Hepatocyte (in vitro differentiated cells): Measurements from ENCODE around the gene RAVER1. TPM values are rescaled to one million over a fixed set of nuclear protein-coding genes. Genes with fewer than 3 reads are reported as not detected.
A peak's percentile ranks its signal among the peaks of the same experiment; 100 is the strongest.

Source experiments
- DNase-seq: peaks from one replicate; pipeline ENCODE4 v3.0.0-alpha.2; 2016; ENCODE audit warnings: low spot score
- H2AFZ ChIP-seq: fragments of 200-600 bp; sonication (generic); 2 replicates; pipeline ENCODE4 v1.6.0; 2016; ENCODE audit warnings: antibody characterized with exemption, mild to moderate bottlenecking
- H3K27ac ChIP-seq: fragments of 200-600 bp; sonication (generic); 2 replicates; pipeline ENCODE4 v1.5.1; 2016; ENCODE audit warnings: mild to moderate bottlenecking
- H3K27me3 ChIP-seq: fragments of 200-600 bp; sonication (generic); 2 replicates; pipeline ENCODE4 v1.6.1; 2016
- H3K36me3 ChIP-seq: fragments of 200-600 bp; sonication (generic); replicated peaks from 2 replicates; pipeline ENCODE4 v1.5.1; 2016; ENCODE audit warnings: low read depth; ENCODE audit not compliant: insufficient read depth
- H3K4me1 ChIP-seq: fragments of 200-600 bp; sonication (generic); 2 replicates; pipeline ENCODE4 v1.5.1; 2016; ENCODE audit warnings: mild to moderate bottlenecking, moderate library complexity; ENCODE audit not compliant: insufficient read depth
- H3K4me2 ChIP-seq: fragments of 200-600 bp; sonication (generic); 2 replicates; pipeline ENCODE4 v1.6.0; 2016
- H3K4me3 ChIP-seq: fragments of 200-600 bp; sonication (generic); 2 replicates; pipeline ENCODE4 v1.5.1; 2016; ENCODE audit warnings: mild to moderate bottlenecking
- H3K79me2 ChIP-seq: fragments of 200-600 bp; sonication (generic); 2 replicates; pipeline ENCODE4 v1.6.0; 2017; ENCODE audit warnings: mild to moderate bottlenecking
- H3K9me2 ChIP-seq: fragments of 200-600 bp; sonication (generic); replicated peaks from 2 replicates; pipeline ENCODE4 v1.6.0; 2017; ENCODE audit warnings: mild to moderate bottlenecking; ENCODE audit not compliant: insufficient read depth
- H3K9me3 ChIP-seq: fragments of 200-600 bp; sonication (generic); 2 replicates; pipeline ENCODE4 v1.5.1; 2016; ENCODE audit warnings: low read depth, mild to moderate bottlenecking
- H4K20me1 ChIP-seq: fragments of 200-600 bp; sonication (generic); 2 replicates; pipeline ENCODE4 v1.6.0; 2016; ENCODE audit warnings: mild to moderate bottlenecking; ENCODE audit not compliant: insufficient read depth, poor library complexity, severe bottlenecking
- CTCF ChIP-seq: fragments of 200-600 bp; sonication (generic); IDR thresholded peaks from 2 replicates; pipeline ENCODE4 v1.5.1; 2016; ENCODE audit warnings: antibody characterized with exemption, mild to moderate bottlenecking; ENCODE audit not compliant: poor library complexity
- EZH2 ChIP-seq: fragments of 200-600 bp; sonication (generic); IDR thresholded peaks from 2 replicates; pipeline ENCODE4 v1.6.1; 2016; ENCODE audit warnings: antibody characterized with exemption, mild to moderate bottlenecking, borderline replicate concordance
- EZH2phosphoT487 ChIP-seq: fragments of 200-600 bp; sonication (generic); IDR thresholded peaks from one replicate; pipeline ENCODE4 v1.6.1; 2018; ENCODE audit warnings: antibody characterized with exemption, mild to moderate bottlenecking, low read depth, moderate library complexity; ENCODE audit not compliant: unreplicated experiment, severe bottlenecking
- WGBS: methylation state at CpG from one replicate; pipeline ENCODE4 v1.1.6; 2016; ENCODE audit warnings: low lambda C conversion rate; ENCODE audit errors: missing lambda C conversion rate; 5-methylcytosine and 5-hydroxymethylcytosine counted together
- polyA plus RNA-seq: library from polyadenylated mRNA; unstranded; fragments of >200 nt; fragmentation: Nextera tagmentation; extraction: Ambion mirVana; gene quantifications from 2 replicates; pipeline ENCODE4 v1.2.1, GENCODE V29; 2016
- total RNA-seq: library from RNA; depleted of rRNA; stranded (reverse); fragments of >200 nt; gene quantifications from 2 replicates; pipeline ENCODE4 v1.2.3, GENCODE V29; 2014

Gene RAVER1
- total and polyA plus RNA-seq, 2 experiments from 2014 or later = 16.4 to 42.0 TPM

- WGBS = 9% methylated on average over 35 of the region's 59 CpGs
- Histone ChIP-seq H3K9me3 (no peaks in the 10 kb centered on the region), H3K36me3 (no peaks in the 10 kb centered on the region), H3K4me2 (peak overlapping the region; percentile 95), H4K20me1 (peaks cover 22% of the 10 kb centered on the region), H3K4me1 (peaks cover 8% of the 10 kb centered on the region), H3K27ac (peak overlapping the region; percentile 63), H3K4me3 (peak overlapping the region; percentile 38), H3K27me3 (no peaks in the 10 kb centered on the region), H3K79me2 (peaks cover 29% of the 10 kb centered on the region), H3K9me2 (no peaks in the 10 kb centered on the region), H2AFZ (peak overlapping the region; percentile 23)
- TF ChIP-seq CTCF (no peak), EZH2phosphoT487 (no peak), EZH2 (no peak)
- DNase-seq = peak; percentile 96
Observed at GRCh38 chr19:10334588-10335351, 1.4 kb upstream of the RAVER1 start.

- peaks cover 8% of the 10 kb centered on the region for H3K4me1 ChIP-seq
- H4K20me1 ChIP-seq = peaks cover 22% of the 10 kb centered on the region
- no peaks in the 10 kb centered on the region for H3K9me2 ChIP-seq
- peak overlapping the region; percentile 38 for H3K4me3 ChIP-seq
- no peak for TF ChIP-seq EZH2
- no peak for TF ChIP-seq CTCF
- H3K9me3 ChIP-seq = no peaks in the 10 kb centered on the region
- peaks cover 37% of the 10 kb centered on the region for H3K79me2 ChIP-seq
- H3K36me3 ChIP-seq = no peaks in the 10 kb centered on the region
- WGBS = 4% methylated on average over 43 of the region's 44 CpGs
- H3K27ac ChIP-seq = peak overlapping the region; percentile 63
- DNase-seq = peak; percentile 38
- no peaks in the 10 kb centered on the region for H3K27me3 ChIP-seq
- peak overlapping the region; percentile 95 for H3K4me2 ChIP-seq
- peak overlapping the region; percentile 27 for H2AFZ ChIP-seq
Observed at GRCh38 chr19:10333758-10334587, 644 bp upstream of the RAVER1 start.

- H3K4me3 ChIP-seq = peak overlapping the region; percentile 80
- peak overlapping the region; percentile 49 for H2AFZ ChIP-seq
- no peaks in the 10 kb centered on the region for H3K9me3 ChIP-seq
- peak overlapping the region; percentile 93 for H3K27ac ChIP-seq
- no peaks in the 10 kb centered on the region for H3K9me2 ChIP-seq
- peak overlapping the region; percentile 95 for H3K4me2 ChIP-seq
- H3K4me1 ChIP-seq = peaks cover 8% of the 10 kb centered on the region
- DNase-seq = peak; percentile 67
- peaks cover 42% of the 10 kb centered on the region for H3K79me2 ChIP-seq
- H4K20me1 ChIP-seq = peaks cover 22% of the 10 kb centered on the region
- no peak for TF ChIP-seq EZH2
- peak; percentile 4 for TF ChIP-seq CTCF
- H3K27me3 ChIP-seq = no peaks in the 10 kb centered on the region
- WGBS = 41% methylated on average over 18 of the region's 18 CpGs
- H3K36me3 ChIP-seq = no peaks in the 10 kb centered on the region
Observed at GRCh38 chr19:10332158-10332964, 968 bp downstream of the RAVER1 start.
